ENCODE results near the gene UBE2M.

Gene UBE2M

GRCh38 chr19:58519087-58519354 lies 39.4 kb downstream of the UBE2M start:
- Histone ChIP-seq H3K4me3 (ENCODE audit: low read length, poor library complexity, severe bottlenecking) (peak overlapping the region; percentile 87), H3K9me3 (ENCODE audit: insufficient read depth, low read depth, low read length) (no peaks in the 10 kb centered on the region), H3K9me2 (replicated peaks; ENCODE audit: low read depth, low read length) (no peaks in the 10 kb centered on the region), H3K27me3 (ENCODE audit: insufficient read depth, low read length, poor library complexity, severe bottlenecking) (no peaks in the 10 kb centered on the region), H3K4me2 (ENCODE audit: low read depth, low read length, poor library complexity, severe bottlenecking) (peak overlapping the region; percentile 93), H4K20me1 (ENCODE audit: insufficient read depth, low read length, poor library complexity, severe bottlenecking) (no peaks in the 10 kb centered on the region), H3K36me3 (ENCODE audit: insufficient read depth, low read length) (no peaks in the 10 kb centered on the region), H2AFZ (ENCODE audit: low read length) (peak overlapping the region; percentile 92), H3K4me1 (ENCODE audit: insufficient read depth, low read length, poor library complexity, severe bottlenecking) (peaks cover 29% of the 10 kb centered on the region), H3K79me2 (ENCODE audit: insufficient read depth, low read length) (peaks cover 45% of the 10 kb centered on the region), H3F3A (ENCODE audit: low read depth) (no peaks in the 10 kb centered on the region), H3K9ac (ENCODE audit: low read depth, low read length, poor library complexity, severe bottlenecking) (peak overlapping the region; percentile 97)
- no peak for TF ChIP-seq EZH2phosphoT487 (IDR thresholded peaks at IDR 0.05; ENCODE audit: borderline replicate concordance)
- peak; percentile 55 for TF ChIP-seq CTCF (conservative IDR thresholded peaks at IDR 0.05; ENCODE audit: low read length)

- Histone ChIP-seq H3K36me3 (ENCODE audit: insufficient read depth, low read length) (no peaks in the 10 kb centered on the region), H3K4me3 (ENCODE audit: low read length, poor library complexity, severe bottlenecking) (peak overlapping the region; percentile 87), H3K4me1 (ENCODE audit: insufficient read depth, low read length, poor library complexity, severe bottlenecking) (peaks cover 32% of the 10 kb centered on the region), H4K20me1 (ENCODE audit: insufficient read depth, low read length, poor library complexity, severe bottlenecking) (no peaks in the 10 kb centered on the region), H3F3A (ENCODE audit: low read depth) (no peaks in the 10 kb centered on the region), H3K4me2 (ENCODE audit: low read depth, low read length, poor library complexity, severe bottlenecking) (peak overlapping the region; percentile 93), H3K9me3 (ENCODE audit: insufficient read depth, low read depth, low read length) (no peaks in the 10 kb centered on the region), H3K79me2 (ENCODE audit: insufficient read depth, low read length) (peaks cover 45% of the 10 kb centered on the region), H3K9me2 (replicated peaks; ENCODE audit: low read depth, low read length) (no peaks in the 10 kb centered on the region), H3K27me3 (ENCODE audit: insufficient read depth, low read length, poor library complexity, severe bottlenecking) (no peaks in the 10 kb centered on the region), H3K9ac (ENCODE audit: low read depth, low read length, poor library complexity, severe bottlenecking) (peak overlapping the region; percentile 97), H2AFZ (ENCODE audit: low read length) (peak overlapping the region; percentile 92)
- no peak for TF ChIP-seq EZH2phosphoT487 (IDR thresholded peaks at IDR 0.05; ENCODE audit: borderline replicate concordance)
- no peak for TF ChIP-seq CTCF (conservative IDR thresholded peaks at IDR 0.05; ENCODE audit: low read length)
Observed at GRCh38 chr19:58518256-58519086, 39.9 kb downstream of the UBE2M start.

- Histone ChIP-seq H3K4me2 (ENCODE audit: low read depth, low read length, poor library complexity, severe bottlenecking) (peak overlapping the region; percentile 52), H3K79me2 (ENCODE audit: insufficient read depth, low read length) (peaks cover 45% of the 10 kb centered on the region), H2AFZ (ENCODE audit: low read length) (no peak overlapping the region), H4K20me1 (ENCODE audit: insufficient read depth, low read length, poor library complexity, severe bottlenecking) (no peaks in the 10 kb centered on the region), H3K36me3 (ENCODE audit: insufficient read depth, low read length) (no peaks in the 10 kb centered on the region), H3K9me2 (replicated peaks; ENCODE audit: low read depth, low read length) (no peaks in the 10 kb centered on the region), H3K9me3 (ENCODE audit: insufficient read depth, low read depth, low read length) (no peaks in the 10 kb centered on the region), H3K4me1 (ENCODE audit: insufficient read depth, low read length, poor library complexity, severe bottlenecking) (peaks cover 35% of the 10 kb centered on the region), H3K4me3 (ENCODE audit: low read length, poor library complexity, severe bottlenecking) (no peak overlapping the region), H3F3A (ENCODE audit: low read depth) (no peaks in the 10 kb centered on the region), H3K27me3 (ENCODE audit: insufficient read depth, low read length, poor library complexity, severe bottlenecking) (no peaks in the 10 kb centered on the region), H3K9ac (ENCODE audit: low read depth, low read length, poor library complexity, severe bottlenecking) (no peak overlapping the region)
- TF ChIP-seq CTCF (conservative IDR thresholded peaks at IDR 0.05; ENCODE audit: low read length) = no peak
- no peak for TF ChIP-seq EZH2phosphoT487 (IDR thresholded peaks at IDR 0.05; ENCODE audit: borderline replicate concordance)
Observed at GRCh38 chr19:58516964-58517833, 41.2 kb downstream of the UBE2M start.

All from Loucy (cell line).